ENCODE data around the gene BDKRB2.

DNA sequence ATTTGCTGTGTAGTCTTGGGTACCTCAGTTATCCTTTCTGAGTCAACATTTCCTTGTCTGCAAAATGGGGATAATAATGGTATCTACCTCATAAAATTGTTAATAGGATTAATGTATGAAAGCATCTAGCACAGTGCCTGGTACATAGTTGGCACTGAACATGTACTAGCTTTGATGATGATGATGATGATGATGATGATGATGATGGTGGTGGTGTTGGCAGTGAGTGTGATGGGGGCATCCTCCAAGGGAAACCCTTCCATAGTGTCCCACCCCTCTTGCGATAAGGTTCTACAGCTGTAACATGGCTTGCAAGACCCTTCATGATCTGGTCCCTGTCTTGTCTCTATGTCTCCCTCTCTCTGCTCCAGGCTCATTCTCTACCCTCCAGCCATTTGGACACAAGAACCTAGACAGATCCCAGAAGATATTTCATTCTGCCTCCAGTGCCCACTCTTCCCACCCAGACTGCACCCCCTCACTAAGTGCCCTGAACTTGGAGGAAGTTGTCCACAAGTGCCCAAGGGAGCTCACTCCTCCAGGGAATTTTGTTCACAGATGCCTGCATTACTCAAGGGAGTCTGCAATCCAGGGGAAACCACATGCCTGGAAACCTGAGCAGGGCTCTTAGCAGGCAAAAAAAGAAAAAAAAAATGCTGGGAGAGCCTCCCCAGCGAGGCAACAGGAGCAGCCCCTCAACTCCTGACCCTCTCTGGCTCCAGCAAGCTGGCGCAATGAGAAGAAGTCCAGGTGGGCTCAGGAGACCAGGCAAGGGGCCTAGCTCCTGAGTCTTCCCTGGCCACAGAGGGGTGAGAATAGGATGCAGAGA lies 41.3 kb downstream of the BDKRB2 start:
- no peak for TF ChIP-seq FOXK2 (IDR thresholded peaks at IDR 0.05)
- TF ChIP-seq FOXM1 (IDR thresholded peaks at IDR 0.05; ENCODE audit: borderline replicate concordance) = no peak
- no peak for TF ChIP-seq SP1 (IDR thresholded peaks at IDR 0.05)
- TF ChIP-seq ZNF384 (IDR thresholded peaks at IDR 0.05) = no peak
- TF ChIP-seq LEF1 (IDR thresholded peaks at IDR 0.05; ENCODE audit: borderline replicate concordance) = no peak
- no peak for TF ChIP-seq TARDBP (IDR thresholded peaks at IDR 0.05)

All from HEK293T (cell line).